Chondrocyte (in vitro differentiated cells): Measurements from ENCODE around the gene ZW10. TPM values are rescaled to one million over a fixed set of nuclear protein-coding genes. Genes with fewer than 3 reads are reported as not detected.

Source experiments
- DNase-seq: peaks from one replicate; pipeline ENCODE4 v3.0.0; 2021; ENCODE audit warnings: mixed read lengths, low spot score
- H3K27ac Mint-ChIP-seq: one replicate; pipeline ENCODE4 v1.8.0; 2021; ENCODE audit warnings: mild to moderate bottlenecking, moderate library complexity, mixed read lengths; ENCODE audit not compliant: unreplicated experiment
- H3K27me3 Mint-ChIP-seq: 2 replicates; pipeline ENCODE4 v1.8.0; 2021; ENCODE audit warnings: low read depth, mixed read lengths
- H3K36me3 Mint-ChIP-seq: 2 replicates; pipeline ENCODE4 v1.8.0; 2021; ENCODE audit warnings: low read depth, mixed read lengths
- H3K4me1 Mint-ChIP-seq: 2 replicates; pipeline ENCODE4 v1.8.0; 2021; ENCODE audit warnings: low read depth, mild to moderate bottlenecking, mixed read lengths
- H3K4me3 Mint-ChIP-seq: one replicate; pipeline ENCODE4 v1.8.0; 2021; ENCODE audit warnings: mild to moderate bottlenecking, moderate library complexity, mixed read lengths; ENCODE audit not compliant: unreplicated experiment
- H3K9me3 Mint-ChIP-seq: 2 replicates; pipeline ENCODE4 v1.8.0; 2021; ENCODE audit warnings: low read depth, mixed read lengths
- CTCF ChIP-seq: fragments of 200-600 bp; sonication (generic); IDR thresholded peaks from 2 replicates; pipeline ENCODE4 v1.5.0; 2021; ENCODE audit warnings: antibody characterized with exemption, mild to moderate bottlenecking, moderate library complexity
- long read RNA-seq: library from polyadenylated mRNA; stranded (forward); transcript quantifications from one replicate; pipeline ENCODE4 v2.0.0, GENCODE V29; 2021
- total RNA-seq: library from RNA; stranded (reverse); gene quantifications from 3 replicates; pipeline ENCODE4 v1.2.1, GENCODE V29; 2021

The ZW10 gene
- 11.7 to 17.1 TPM (median 11.9 TPM) in 3 replicates for total RNA-seq
- long read RNA-seq, transcript ZW10-201 (16 exons, 2,992 nt) = major isoform, 9 of 13 reads
- long read RNA-seq, partial matches to known transcripts = 3 of 13 reads
- long read RNA-seq, other reads (novel, unspliced or antisense) = 1 of 13 reads

- peak; percentile 99 for DNase-seq
- Mint-ChIP-seq H3K4me1 (peaks cover 26% of the 10 kb centered on the region), H3K27ac (peak within 1 kb of the TSS; percentile 100), H3K36me3 (peaks cover 4% of the 10 kb centered on the region), H3K27me3 (peaks cover 13% of the 10 kb centered on the region), H3K4me3 (peak within 1 kb of the TSS; percentile 100), H3K9me3 (no peaks in the 10 kb centered on the region)
- peak; percentile 100 for TF ChIP-seq CTCF
Measured at GRCh38 chr11:113773416-113774173, at the start of gene ZW10. TSS of gene ZW10 (minus strand) at chr11:113773692. CDS start at chr11:113773666, 26 bp downstream.

GRCh38 chr11:113818426-113818825 is 44.9 kb upstream of the ZW10 start:
- H3K36me3 Mint-ChIP-seq = peaks cover 25% of the 10 kb centered on the region
- DNase-seq = no peak
- no peak for TF ChIP-seq CTCF
- H3K4me1 Mint-ChIP-seq = peaks cover 8% of the 10 kb centered on the region
- no peak overlapping the region for H3K4me3 Mint-ChIP-seq
- no peak overlapping the region for H3K27ac Mint-ChIP-seq
- H3K27me3 Mint-ChIP-seq = no peaks in the 10 kb centered on the region
- H3K9me3 Mint-ChIP-seq = no peaks in the 10 kb centered on the region

- Mint-ChIP-seq H3K27ac (no peak overlapping the region), H3K9me3 (no peaks in the 10 kb centered on the region), H3K4me3 (no peak overlapping the region), H3K4me1 (peaks cover 11% of the 10 kb centered on the region), H3K27me3 (no peaks in the 10 kb centered on the region), H3K36me3 (peaks cover 20% of the 10 kb centered on the region)
- TF ChIP-seq CTCF = no peak
- DNase-seq = no peak
Measured at GRCh38 chr11:113817626-113818025, 44.1 kb upstream of the ZW10 start.

- no peak for DNase-seq
- no peak overlapping the region for H3K4me3 Mint-ChIP-seq
- H3K4me1 Mint-ChIP-seq = peaks cover 14% of the 10 kb centered on the region
- no peaks in the 10 kb centered on the region for H3K9me3 Mint-ChIP-seq
- TF ChIP-seq CTCF = no peak
- no peak overlapping the region for H3K27ac Mint-ChIP-seq
- no peaks in the 10 kb centered on the region for H3K27me3 Mint-ChIP-seq
- peaks cover 21% of the 10 kb centered on the region for H3K36me3 Mint-ChIP-seq
Measured at GRCh38 chr11:113817162-113817561, 43.7 kb upstream of the ZW10 start.

GRCh38 chr11:113814181-113814580 is 40.7 kb upstream of the ZW10 start:
- TF ChIP-seq CTCF = no peak
- Mint-ChIP-seq H3K27ac (no peak overlapping the region), H3K4me1 (peaks cover 14% of the 10 kb centered on the region)

More at GRCh38 chr11:113814181-113814580, 40.7 kb upstream of the ZW10 start:
- DNase-seq = no peak
- H3K4me3 Mint-ChIP-seq = no peak overlapping the region
- H3K27me3 Mint-ChIP-seq = no peaks in the 10 kb centered on the region
- H3K9me3 Mint-ChIP-seq = no peaks in the 10 kb centered on the region
- peaks cover 16% of the 10 kb centered on the region for H3K36me3 Mint-ChIP-seq
